NB4 (cell line): ENCODE measurements around the gene SLC2A1.

Experiments
- MYC ChIP-seq: IDR thresholded peaks from 2 replicates; pipeline ENCODE4 v1.6.1; 2011; ENCODE audit warnings: low read depth, low read length
- TF ChIP-seq, protein P1 (sequence below): IDR thresholded peaks from one replicate; pipeline ENCODE4 v1.5.1; 2012; ENCODE audit warnings: low read depth, low read length
- TF ChIP-seq, protein P2 (sequence below): IDR thresholded peaks from 2 replicates; pipeline ENCODE4 v1.6.1; 2011; ENCODE audit warnings: low read depth, low read length

GRCh38 chr1:42924082-42924850 lies 34.4 kb downstream of the SLC2A1 start:
- TF ChIP-seq, protein P1, sequence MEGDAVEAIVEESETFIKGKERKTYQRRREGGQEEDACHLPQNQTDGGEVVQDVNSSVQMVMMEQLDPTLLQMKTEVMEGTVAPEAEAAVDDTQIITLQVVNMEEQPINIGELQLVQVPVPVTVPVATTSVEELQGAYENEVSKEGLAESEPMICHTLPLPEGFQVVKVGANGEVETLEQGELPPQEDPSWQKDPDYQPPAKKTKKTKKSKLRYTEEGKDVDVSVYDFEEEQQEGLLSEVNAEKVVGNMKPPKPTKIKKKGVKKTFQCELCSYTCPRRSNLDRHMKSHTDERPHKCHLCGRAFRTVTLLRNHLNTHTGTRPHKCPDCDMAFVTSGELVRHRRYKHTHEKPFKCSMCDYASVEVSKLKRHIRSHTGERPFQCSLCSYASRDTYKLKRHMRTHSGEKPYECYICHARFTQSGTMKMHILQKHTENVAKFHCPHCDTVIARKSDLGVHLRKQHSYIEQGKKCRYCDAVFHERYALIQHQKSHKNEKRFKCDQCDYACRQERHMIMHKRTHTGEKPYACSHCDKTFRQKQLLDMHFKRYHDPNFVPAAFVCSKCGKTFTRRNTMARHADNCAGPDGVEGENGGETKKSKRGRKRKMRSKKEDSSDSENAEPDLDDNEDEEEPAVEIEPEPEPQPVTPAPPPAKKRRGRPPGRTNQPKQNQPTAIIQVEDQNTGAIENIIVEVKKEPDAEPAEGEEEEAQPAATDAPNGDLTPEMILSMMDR, result no peak
- no peak for TF ChIP-seq MYC
- TF ChIP-seq, protein P2, sequence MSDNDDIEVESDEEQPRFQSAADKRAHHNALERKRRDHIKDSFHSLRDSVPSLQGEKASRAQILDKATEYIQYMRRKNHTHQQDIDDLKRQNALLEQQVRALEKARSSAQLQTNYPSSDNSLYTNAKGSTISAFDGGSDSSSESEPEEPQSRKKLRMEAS, result no peak
